GM21619 (cell line): Measurements from ENCODE around the gene KCNH6.

Experiments used
- ATAC-seq: cut with Tn5 transposase; IDR thresholded peaks from one replicate; pipeline ENCODE4 v1.9.1; 2021; ENCODE audit not compliant: unreplicated experiment

Gene KCNH6, protein sequence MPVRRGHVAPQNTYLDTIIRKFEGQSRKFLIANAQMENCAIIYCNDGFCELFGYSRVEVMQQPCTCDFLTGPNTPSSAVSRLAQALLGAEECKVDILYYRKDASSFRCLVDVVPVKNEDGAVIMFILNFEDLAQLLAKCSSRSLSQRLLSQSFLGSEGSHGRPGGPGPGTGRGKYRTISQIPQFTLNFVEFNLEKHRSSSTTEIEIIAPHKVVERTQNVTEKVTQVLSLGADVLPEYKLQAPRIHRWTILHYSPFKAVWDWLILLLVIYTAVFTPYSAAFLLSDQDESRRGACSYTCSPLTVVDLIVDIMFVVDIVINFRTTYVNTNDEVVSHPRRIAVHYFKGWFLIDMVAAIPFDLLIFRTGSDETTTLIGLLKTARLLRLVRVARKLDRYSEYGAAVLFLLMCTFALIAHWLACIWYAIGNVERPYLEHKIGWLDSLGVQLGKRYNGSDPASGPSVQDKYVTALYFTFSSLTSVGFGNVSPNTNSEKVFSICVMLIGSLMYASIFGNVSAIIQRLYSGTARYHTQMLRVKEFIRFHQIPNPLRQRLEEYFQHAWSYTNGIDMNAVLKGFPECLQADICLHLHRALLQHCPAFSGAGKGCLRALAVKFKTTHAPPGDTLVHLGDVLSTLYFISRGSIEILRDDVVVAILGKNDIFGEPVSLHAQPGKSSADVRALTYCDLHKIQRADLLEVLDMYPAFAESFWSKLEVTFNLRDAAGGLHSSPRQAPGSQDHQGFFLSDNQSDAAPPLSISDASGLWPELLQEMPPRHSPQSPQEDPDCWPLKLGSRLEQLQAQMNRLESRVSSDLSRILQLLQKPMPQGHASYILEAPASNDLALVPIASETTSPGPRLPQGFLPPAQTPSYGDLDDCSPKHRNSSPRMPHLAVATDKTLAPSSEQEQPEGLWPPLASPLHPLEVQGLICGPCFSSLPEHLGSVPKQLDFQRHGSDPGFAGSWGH

GRCh38 chr17:63523253-63523855 is at the start of gene KCNH6:
Gene KCNH6 (plus strand): TSS chr17:63523358. CDS start chr17:63523414, 56 bp downstream.
- no peak for ATAC-seq

- ATAC-seq, result no peak
These were observed 49.0 kb upstream of the KCNH6 start for GRCh38 chr17:63474174-63474573.

GRCh38 chr17:63474586-63475460 is 48.3 kb upstream of the KCNH6 start:
- no peak for ATAC-seq

DNA sequence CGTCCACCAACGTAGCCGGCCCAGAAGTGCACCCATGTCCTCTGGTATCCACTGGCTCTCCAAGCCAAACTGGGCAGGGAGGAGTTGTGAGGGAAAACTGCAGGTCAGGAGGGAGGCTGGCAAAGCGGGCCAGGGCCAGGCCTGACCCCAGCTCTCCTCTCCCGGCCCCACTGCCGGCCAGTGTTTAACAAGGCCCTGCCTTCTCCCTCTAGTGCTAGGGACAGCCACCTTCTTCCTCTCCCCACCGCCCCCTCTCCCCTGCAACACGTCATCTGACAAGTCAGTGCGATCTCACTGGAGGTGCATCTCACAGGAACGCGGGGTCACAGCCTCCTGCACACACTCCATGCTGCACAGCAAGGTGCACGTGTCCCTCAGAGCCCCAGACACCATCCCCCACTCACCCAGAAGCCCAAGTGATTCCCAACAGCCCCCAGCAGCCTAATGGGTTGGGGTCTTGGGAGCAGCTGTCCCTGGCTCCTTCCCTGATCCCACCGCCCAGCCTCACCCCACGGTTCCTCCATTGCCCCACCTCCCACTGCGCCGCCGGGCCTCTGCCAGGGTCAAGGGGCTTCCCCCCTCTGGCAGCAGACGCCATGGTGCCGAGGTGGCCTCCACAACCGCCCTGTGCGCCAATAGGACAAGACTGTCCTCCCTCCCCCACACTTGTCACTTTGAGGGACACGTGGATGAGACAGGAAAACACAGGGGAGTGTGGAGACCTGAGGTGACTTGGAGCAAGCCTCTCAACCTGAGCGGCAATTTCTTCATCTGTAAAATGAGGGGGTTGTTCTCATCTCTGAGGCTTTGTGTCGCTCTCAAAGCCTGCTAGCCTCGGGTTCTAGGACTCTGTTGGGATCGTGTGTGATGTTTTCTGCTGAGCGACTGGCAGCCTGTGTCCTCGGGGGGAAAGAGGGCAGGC is 47.4 kb upstream of the KCNH6 start:
- no peak for ATAC-seq

DNA sequence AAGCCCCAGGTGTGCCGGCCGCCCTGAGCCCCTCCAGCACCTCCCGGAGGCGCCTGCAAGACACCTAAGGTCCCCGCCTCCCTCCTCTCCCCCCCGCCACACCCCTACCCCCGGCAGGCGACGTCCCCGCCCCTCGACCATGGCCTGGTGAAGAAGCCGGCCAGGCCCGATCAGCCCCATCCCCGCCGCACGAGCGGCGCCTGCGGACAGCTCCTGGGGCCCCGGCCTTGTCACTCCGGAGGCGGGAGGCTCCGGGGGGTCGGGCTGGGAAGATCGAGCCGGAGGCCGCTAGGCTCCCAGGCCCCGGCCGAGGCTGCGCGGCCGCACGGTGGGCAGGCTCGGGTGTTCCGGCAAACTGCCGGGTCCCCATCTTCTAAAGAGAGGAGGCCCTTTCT is 46.7 kb upstream of the KCNH6 start:
- no peak for ATAC-seq

- no peak for ATAC-seq
These were observed 46.2 kb upstream of the KCNH6 start, which contains the start of gene ACE for GRCh38 chr17:63476854-63477479. Gene ACE (plus strand): TSS chr17:63477061. CDS start chr17:63477095, 34 bp downstream.

GRCh38 chr17:63477480-63478440 is 45.4 kb upstream of the KCNH6 start:
- ATAC-seq, result no peak

DNA sequence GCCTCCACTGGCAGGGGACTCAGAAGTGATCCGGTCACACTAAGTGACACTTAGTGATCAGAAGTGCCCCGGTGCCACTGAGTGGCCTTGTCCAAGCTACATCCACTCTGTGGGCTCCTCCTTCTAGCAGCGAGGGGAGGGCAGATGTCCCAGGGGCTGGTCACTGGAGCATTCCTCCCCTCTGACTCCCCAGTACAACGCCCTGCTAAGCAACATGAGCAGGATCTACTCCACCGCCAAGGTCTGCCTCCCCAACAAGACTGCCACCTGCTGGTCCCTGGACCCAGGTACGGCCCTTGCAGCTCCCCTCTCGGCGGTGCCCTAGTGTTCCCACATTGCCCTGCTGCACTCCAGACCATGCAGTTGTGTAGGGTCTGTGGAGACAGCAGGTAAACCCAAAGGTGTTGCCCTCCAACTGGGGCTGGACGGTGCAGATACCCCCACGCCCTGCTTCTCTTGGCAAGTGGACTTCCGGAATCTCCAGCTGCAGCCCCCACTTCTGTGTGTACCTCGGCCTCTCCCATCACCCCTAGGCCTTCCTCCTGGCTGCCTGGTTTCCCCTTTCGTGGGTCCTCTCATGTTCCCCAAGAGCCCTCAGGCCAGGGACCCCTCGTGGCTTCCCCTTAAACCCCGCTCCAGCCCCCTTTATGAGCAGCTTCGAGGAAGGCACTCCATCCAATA is 44.2 kb upstream of the KCNH6 start:
- ATAC-seq, result peak; percentile 76

GRCh38 chr17:63479495-63480184 is 43.5 kb upstream of the KCNH6 start:
- no peak for ATAC-seq

- ATAC-seq, result no peak
These were observed 42.9 kb upstream of the KCNH6 start for GRCh38 chr17:63480192-63480784.

- ATAC-seq, result no peak
These were observed 42.2 kb upstream of the KCNH6 start for GRCh38 chr17:63480826-63481487.

- no peak for ATAC-seq
These were observed 41.7 kb upstream of the KCNH6 start for GRCh38 chr17:63481488-63481870.

DNA sequence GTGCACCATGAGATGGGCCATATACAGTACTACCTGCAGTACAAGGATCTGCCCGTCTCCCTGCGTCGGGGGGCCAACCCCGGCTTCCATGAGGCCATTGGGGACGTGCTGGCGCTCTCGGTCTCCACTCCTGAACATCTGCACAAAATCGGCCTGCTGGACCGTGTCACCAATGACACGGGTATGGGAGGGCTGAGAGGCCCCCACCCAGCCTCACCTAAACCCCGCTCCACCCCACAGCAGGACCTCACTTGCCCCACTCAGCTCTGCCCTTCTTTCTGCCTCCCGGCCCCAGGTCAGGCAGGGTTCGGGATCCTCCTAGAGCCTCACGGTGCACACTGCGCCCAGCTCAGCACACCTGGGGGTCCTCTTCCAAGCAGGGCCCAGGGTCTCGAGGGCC is 40.6 kb upstream of the KCNH6 start:
- no peak for ATAC-seq

GRCh38 chr17:63483038-63483437 is 40.1 kb upstream of the KCNH6 start:
- no peak for ATAC-seq

DNA sequence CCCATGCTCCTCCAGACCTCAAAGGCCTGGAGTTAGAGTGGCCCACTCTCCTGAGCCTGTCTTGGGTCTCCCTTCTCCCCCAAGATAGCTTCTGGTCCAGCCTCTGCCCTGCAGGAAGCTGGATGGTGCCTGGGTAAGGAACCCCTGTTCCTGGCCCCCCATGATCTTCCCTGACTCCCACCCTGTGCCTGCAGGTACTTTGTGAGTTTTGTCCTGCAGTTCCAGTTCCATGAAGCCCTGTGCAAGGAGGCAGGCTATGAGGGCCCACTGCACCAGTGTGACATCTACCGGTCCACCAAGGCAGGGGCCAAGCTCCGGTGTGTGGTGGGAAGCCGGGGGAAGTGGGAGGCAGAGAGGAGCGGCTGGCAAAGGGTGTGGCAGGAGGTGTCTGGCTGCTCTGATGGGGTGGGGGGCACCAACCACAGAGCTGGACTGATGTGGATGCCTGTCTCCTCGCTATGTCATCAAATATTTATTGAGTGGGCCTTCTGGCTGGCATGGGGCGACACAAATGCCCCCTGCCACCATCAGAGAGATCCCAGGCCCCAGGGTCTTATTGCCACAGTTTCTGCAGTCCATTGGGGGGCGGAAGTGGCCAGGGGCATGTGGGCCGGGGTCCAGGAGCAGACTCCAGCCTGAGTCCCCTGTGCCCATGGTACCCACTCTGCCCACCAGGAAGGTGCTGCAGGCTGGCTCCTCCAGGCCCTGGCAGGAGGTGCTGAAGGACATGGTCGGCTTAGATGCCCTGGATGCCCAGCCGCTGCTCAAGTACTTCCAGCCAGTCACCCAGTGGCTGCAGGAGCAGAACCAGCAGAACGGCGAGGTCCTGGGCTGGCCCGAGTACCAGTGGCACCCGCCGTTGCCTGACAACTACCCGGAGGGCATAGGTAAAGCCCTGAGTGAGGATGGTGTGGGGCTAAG is 39.2 kb upstream of the KCNH6 start:
- ATAC-seq, result no peak
